Measurements from ENCODE around the gene CYP26B1.

- TF ChIP-seq CTCF (conservative IDR thresholded peaks at IDR 0.05) (no peak), EZH2 (IDR thresholded peaks at IDR 0.05; ENCODE audit: low read depth) (no peak)
Measured at GRCh38 chr2:72134408-72134996, 13.2 kb downstream of the CYP26B1 start.
